Calu3 (cell line): ENCODE results near the gene PNPLA7. TPM values are rescaled to one million over a fixed set of nuclear protein-coding genes. Genes with fewer than 3 reads are reported as not detected.

Experiments
- BruUV-seq: library from RNA; stranded (reverse); fragments of 400-500 nt; replicated peaks from 2 replicates; lab custom pipeline; 2021; lab: Mats Ljungman, UMichigan
- CTCF ChIA-PET: fragments of 300-600 bp; sonication (Branson Sonifier 250); formaldehyde crosslinking; loops from one replicate; lab custom pipeline; 2022; ENCODE audit warnings: antibody characterized with exemption; lab: Charles Lee
- DNase-seq: peaks from one replicate; pipeline ENCODE4 v3.0.0; 2022
- H3K27ac Mint-ChIP-seq: one replicate; pipeline ENCODE4 v1.8.0; 2022; ENCODE audit warnings: mixed read lengths; ENCODE audit not compliant: unreplicated experiment
- H3K27me3 Mint-ChIP-seq: one replicate; pipeline ENCODE4 v1.8.0; 2022; ENCODE audit warnings: mixed read lengths; ENCODE audit not compliant: unreplicated experiment
- H3K36me3 Mint-ChIP-seq: one replicate; pipeline ENCODE4 v1.8.0; 2022; ENCODE audit warnings: mild to moderate bottlenecking, moderate library complexity, mixed read lengths; ENCODE audit not compliant: insufficient read depth, unreplicated experiment
- H3K4me1 Mint-ChIP-seq: one replicate; pipeline ENCODE4 v1.8.0; 2022; ENCODE audit warnings: mild to moderate bottlenecking, low read depth, mixed read lengths; ENCODE audit not compliant: unreplicated experiment
- H3K4me3 Mint-ChIP-seq: one replicate; pipeline ENCODE4 v1.8.0; 2022; ENCODE audit warnings: mild to moderate bottlenecking, low read depth, moderate library complexity, mixed read lengths; ENCODE audit not compliant: unreplicated experiment
- H3K9me3 Mint-ChIP-seq: one replicate; pipeline ENCODE4 v1.8.0; 2022; ENCODE audit warnings: low read depth, mixed read lengths; ENCODE audit not compliant: unreplicated experiment
- CTCF ChIP-seq: fragments of 200-600 bp; IDR thresholded peaks from one replicate; pipeline ENCODE4 v1.8.0; 2022; ENCODE audit warnings: antibody characterized with exemption; ENCODE audit not compliant: unreplicated experiment
- intact Hi-C: fragments of 100-400 bp; cut with micrococcal nuclease; formaldehyde crosslinking; loops from one replicate; pipeline ENCODE4 v1.10.0; 2022; ENCODE audit not compliant: unreplicated experiment
- total RNA-seq: library from RNA; stranded (reverse); gene quantifications from 2 replicates; pipeline ENCODE4 v1.2.3, GENCODE V29; 2022

PNPLA7 gene
- total RNA-seq, 1 experiment from 2014 or later, result 1.8 TPM

DNA sequence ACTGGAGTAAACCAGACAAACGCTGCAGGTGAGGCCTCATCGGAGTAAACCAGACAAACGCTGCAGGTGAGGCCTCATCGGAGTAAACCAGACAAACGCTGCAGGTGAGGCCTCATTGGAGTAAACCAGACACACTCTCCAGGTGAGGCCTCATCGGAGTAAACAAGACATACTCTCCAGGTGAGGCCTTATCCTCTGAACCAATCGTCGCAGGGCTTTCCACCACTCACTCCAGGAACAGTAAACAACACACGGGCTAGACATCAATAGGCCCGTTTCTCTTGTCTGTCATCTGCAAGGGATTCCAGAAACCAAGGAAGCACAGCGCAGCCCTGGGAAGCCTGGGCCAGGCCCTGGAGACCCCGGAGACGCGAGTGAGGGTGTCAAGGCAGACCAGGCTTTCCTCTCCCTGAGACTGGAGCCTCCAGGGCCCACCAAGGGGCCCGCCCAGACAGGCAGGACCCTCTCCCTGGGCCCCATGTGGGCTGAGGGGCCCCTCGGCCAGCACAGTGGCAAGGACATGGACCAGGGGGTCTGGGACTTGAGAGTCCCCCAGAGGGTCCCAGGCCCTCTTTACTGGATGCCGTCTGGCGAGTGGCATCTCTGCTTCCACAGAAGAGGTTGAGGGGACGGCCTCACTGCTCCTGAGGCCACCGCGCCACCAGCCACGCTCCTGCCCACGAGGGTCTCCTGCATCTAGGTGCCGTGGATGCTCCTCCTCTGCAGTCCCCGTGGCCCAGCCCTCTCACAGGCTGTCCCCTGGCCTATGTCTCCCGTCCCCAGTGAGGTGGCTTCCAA, 64.7 kb downstream of the PNPLA7 start:
- peaks cover 19% of the 10 kb centered on the region for H3K27me3 Mint-ChIP-seq
- CTCF ChIA-PET, result no interaction called here
- no TSS peak for BruUV-seq
- no peak overlapping the region for H3K4me3 Mint-ChIP-seq
- no peak for DNase-seq
- no peak for TF ChIP-seq CTCF
- H3K36me3 Mint-ChIP-seq, result no peaks in the 10 kb centered on the region
- no peaks in the 10 kb centered on the region for H3K4me1 Mint-ChIP-seq
- intact Hi-C loops, result no loop called here
- no peak overlapping the region for H3K27ac Mint-ChIP-seq
- no peaks in the 10 kb centered on the region for H3K9me3 Mint-ChIP-seq

DNA sequence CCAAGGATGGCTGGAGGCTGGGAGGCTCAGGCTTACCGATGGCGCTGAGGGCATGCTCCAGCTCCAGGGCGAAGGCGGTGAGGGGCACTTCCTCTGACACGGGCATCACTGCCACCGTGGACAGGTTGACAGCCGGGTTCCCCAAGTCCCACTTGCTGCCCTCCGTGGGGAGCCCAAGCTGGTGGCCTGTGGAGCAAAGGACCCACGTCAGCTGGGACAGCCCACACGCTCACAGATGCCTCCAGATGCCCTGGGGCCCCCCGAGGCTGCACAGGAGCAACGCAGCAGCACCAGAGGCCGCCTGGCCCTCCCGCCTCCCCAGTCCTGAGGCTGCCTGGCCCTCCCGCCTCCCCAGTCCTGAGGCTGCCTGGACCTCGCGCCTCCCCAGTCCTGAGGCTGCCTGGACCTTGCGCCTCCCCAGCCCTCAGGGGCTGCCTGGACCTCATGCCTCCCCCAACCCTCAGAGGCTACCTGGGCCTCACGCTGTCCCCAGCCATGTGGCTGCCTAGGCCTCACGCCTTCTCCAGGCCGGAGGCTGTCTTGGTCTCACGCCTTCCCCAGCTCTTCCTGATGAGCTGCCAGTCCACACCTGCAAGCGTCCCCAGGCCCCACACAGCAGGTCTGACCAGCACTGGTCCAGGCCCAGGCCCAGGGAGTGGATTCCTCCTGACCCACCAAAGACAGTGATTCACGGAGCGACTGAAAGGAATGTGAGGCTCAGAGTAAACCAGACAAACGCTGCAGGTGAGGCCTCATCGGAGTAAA, 65.5 kb downstream of the PNPLA7 start:
- H3K4me1 Mint-ChIP-seq, result no peaks in the 10 kb centered on the region
- CTCF ChIA-PET, result no interaction called here
- no peak for DNase-seq
- H3K4me3 Mint-ChIP-seq, result no peak overlapping the region
- no peak for TF ChIP-seq CTCF
- no peaks in the 10 kb centered on the region for H3K36me3 Mint-ChIP-seq
- peaks cover 15% of the 10 kb centered on the region for H3K27me3 Mint-ChIP-seq
- BruUV-seq, result no TSS peak
- H3K9me3 Mint-ChIP-seq, result no peaks in the 10 kb centered on the region
- no peak overlapping the region for H3K27ac Mint-ChIP-seq
- intact Hi-C loops, result no loop called here

GRCh38 chr9:137482094-137482781, 68.0 kb downstream of the PNPLA7 start:
- intact Hi-C loops, result no loop called here
- Mint-ChIP-seq H3K36me3 (no peaks in the 10 kb centered on the region), H3K4me1 (no peaks in the 10 kb centered on the region), H3K27me3 (peaks cover 13% of the 10 kb centered on the region), H3K9me3 (no peaks in the 10 kb centered on the region), H3K27ac (no peak overlapping the region), H3K4me3 (no peak overlapping the region)
- BruUV-seq, result no TSS peak
- DNase-seq, result no peak
- no peak for TF ChIP-seq CTCF
- CTCF ChIA-PET, result no interaction called here
